ENCODE results near the gene RAD51. TPM values are rescaled to one million over a fixed set of nuclear protein-coding genes. Genes with fewer than 3 reads are reported as not detected.

Gene RAD51
- total and polyA plus RNA-seq, 9 of the 15 experiments (the other 6 are each of a cell fraction or from before 2014, with no cell fraction given), result 16.0 to 63.8 (median 34.6) TPM

GRCh38 chr15:40696228-40696627, 1.3 kb downstream of the RAD51 start (continued):
- no peak for TF ChIP-seq HOMEZ (CRISPR knock-in tag; IDR thresholded peaks at IDR 0.05)

- peaks cover 53% of the 10 kb centered on the region for H3K79me2 ChIP-seq (ENCODE audit: control insufficient read depth, insufficient read depth, low read length)
- CTCF ChIA-PET (ENCODE audit: low intra/inter-chr PET ratio), result interaction anchor here (0.5 kb wide), 1 partner anchor 57 kb away, joined by 3 read pairs; the partner anchor contains the start of gene RMDN3
- in situ Hi-C loops (cut with MboI), result no loop called here
- peaks cover 5 to 14% of the 10 kb centered on the region in 2 experiments; a peak in 4 of 5 replicates for H3K4me1 ChIP-seq (replicated peaks in 1 of 2; ENCODE audit: control insufficient read depth in 2 of 2, insufficient read depth in 2 of 2, low read length in 2 of 2)
- no peak for TF ChIP-seq ZNF263 (CRISPR knock-in tag; IDR thresholded peaks at IDR 0.05; ENCODE audit: borderline replicate concordance)
- no peak for TF ChIP-seq THRA (IDR thresholded peaks at IDR 0.05)
- no peak for TF ChIP-seq TAF7 (tag; IDR thresholded peaks at IDR 0.05)
- TF ChIP-seq BRCA1 (IDR thresholded peaks at IDR 0.05), result no peak
- TF ChIP-seq BRCA1 (CRISPR knock-in tag; IDR thresholded peaks at IDR 0.05), result no peak
- TF ChIP-seq HSF4 (CRISPR knock-in tag; IDR thresholded peaks at IDR 0.05; ENCODE audit: borderline replicate concordance), result no peak
- no peak for TF ChIP-seq MCM7 (IDR thresholded peaks at IDR 0.05)
- TF ChIP-seq KLF10 (CRISPR knock-in tag; IDR thresholded peaks at IDR 0.05), result no peak
- no peak for TF ChIP-seq ATF2 (CRISPR knock-in tag; IDR thresholded peaks at IDR 0.05)
- no peak for TF ChIP-seq HDAC3 (IDR thresholded peaks at IDR 0.05; ENCODE audit: borderline replicate concordance, partially characterized antibody)
- no peak for TF ChIP-seq TCF7 (IDR thresholded peaks at IDR 0.05; ENCODE audit: borderline replicate concordance)
- no peak for TF ChIP-seq NKRF (IDR thresholded peaks at IDR 0.05; ENCODE audit: borderline replicate concordance)
- intact Hi-C loops (cut with micrococcal nuclease), result no loop called here
- no peak overlapping the region for H2AFZ ChIP-seq (ENCODE audit: low read depth, low read length)
- POLR2A ChIA-PET, result interaction anchor here (1.6 kb wide), 1 partner anchor 10 kb away, joined by 5 read pairs; no protein-coding TSS in a partner anchor
- DNase-seq (ENCODE audit: extremely low read depth in 1 of 4, low spot score in 3 of 4) (no peak), FAIRE-seq (no peak), ATAC-seq (no peak)
- H3K27ac ChIP-seq (ENCODE audit: extremely low read depth, low read depth, low read length), result no peak overlapping the region
- BruUV-seq (replicated peaks), result no TSS peak
- peaks cover 50% of the 10 kb centered on the region for H3K36me3 ChIP-seq (ENCODE audit: control insufficient read depth, insufficient read depth, low read length)
- 83% methylated on average over 4 of the region's 7 CpGs for WGBS (ENCODE audit: insufficient coverage, low coverage, missing lambda C conversion rate)
- H3K9me3 ChIP-seq (replicated peaks; ENCODE audit: control insufficient read depth, insufficient read depth, low read depth, low read length), result no peaks in the 10 kb centered on the region
- no peaks in the 10 kb centered on the region for H3K9me1 ChIP-seq (ENCODE audit: control insufficient read depth, insufficient read depth, low read length)
- no peaks in the 10 kb centered on the region for H4K20me1 ChIP-seq (replicated peaks; ENCODE audit: control insufficient read depth, insufficient read depth, low read length)
- H3K9ac ChIP-seq (ENCODE audit: insufficient read depth in 1 of 2, low read depth in 2 of 2, low read length in 2 of 2), result no peak overlapping the region
- no peaks in the 10 kb centered on the region for H3K27me3 ChIP-seq (ENCODE audit: control insufficient read depth in 2 of 2, insufficient read depth in 2 of 2, low read length in 2 of 2)
- no peak overlapping the region for H3K4me3 ChIP-seq
- H3K4me2 ChIP-seq (ENCODE audit: insufficient read depth, low read length), result no peak overlapping the region
These were observed 2.9 kb downstream of the RAD51 start for GRCh38 chr15:40697916-40698315.
